Right lobe of liver (tissue), 4 donors: ENCODE measurements around the gene RGS3.

Experiments used
- CTCF ChIP-seq, 4 donors: fragments of 200-600 bp in 3 of 4; fragments of 450-650 bp in 1 of 4; IDR thresholded peaks; one replicate each; pipeline versions ENCODE4 v1.5.1 to v1.8.0; 2016 to 2022; ENCODE audit warnings: antibody characterized with exemption in 4 of 4, mild to moderate bottlenecking in 2 of 4
- POLR2A ChIP-seq: fragments of 450-650 bp; IDR thresholded peaks from one replicate; pipeline ENCODE4 v1.6.1; 2017; ENCODE audit warnings: antibody characterized with exemption, mild to moderate bottlenecking
- donor health status: DM: no; HTN: no; CAD: no.
- donor health status: DM: no; HTN: no; CAD: no.
- donor health status: DM: no; HTN: yes; CAD: no.

- no peak for TF ChIP-seq POLR2A
- TF ChIP-seq CTCF (IDR thresholded peaks at IDR 0.05) = no peak
Measured at GRCh38 chr9:113616621-113617496, 153.3 kb downstream of the RGS3 start.
